GM23338 (cell line): ENCODE measurements around the gene TRAF1. TPM values are rescaled to one million over a fixed set of nuclear protein-coding genes. Genes with fewer than 3 reads are reported as not detected.

ENCODE experiments used
- ATAC-seq: fragments of 200-7000 bp; cut with Tn5 transposase; 3 replicates; pipeline ENCODE4 v1.9.1; 2020
- DNase-seq: peaks from one replicate; pipeline ENCODE4 v3.0.0-alpha.2; 2015; ENCODE audit warnings: low spot score
- H2AFZ ChIP-seq: fragments of 200-600 bp; sonication (generic); 2 replicates; pipeline ENCODE4 v1.8.0; 2016; ENCODE audit warnings: antibody characterized with exemption, mild to moderate bottlenecking, moderate library complexity
- H3F3A ChIP-seq: fragments of 200-600 bp; sonication (generic); replicated peaks from 2 replicates; pipeline ENCODE4 v1.8.0; 2017; ENCODE audit warnings: antibody characterized with exemption, mixed run types, low read depth
- H3K27ac ChIP-seq: fragments of 200-600 bp; sonication (generic); 2 replicates; pipeline ENCODE4 v1.6.1; 2016; ENCODE audit warnings: low read depth
- H3K27me3 ChIP-seq: fragments of 200-600 bp; sonication (generic); 2 replicates; pipeline ENCODE4 v1.8.0; 2016; ENCODE audit warnings: mild to moderate bottlenecking, mixed run types, moderate library complexity; ENCODE audit not compliant: insufficient read depth
- H3K36me3 ChIP-seq: fragments of 200-600 bp; sonication (generic); 2 replicates; pipeline ENCODE4 v1.8.0; 2016; ENCODE audit warnings: mild to moderate bottlenecking; ENCODE audit not compliant: insufficient read depth
- H3K4me1 ChIP-seq: fragments of 200-600 bp; sonication (generic); 2 replicates; pipeline ENCODE4 v1.8.0; 2016; ENCODE audit warnings: mild to moderate bottlenecking, moderate library complexity; ENCODE audit not compliant: insufficient read depth
- H3K4me2 ChIP-seq: fragments of 200-600 bp; sonication (generic); 2 replicates; pipeline ENCODE4 v1.7.1; 2017; ENCODE audit warnings: mixed run types
- H3K4me3 ChIP-seq: fragments of 200-600 bp; sonication (generic); 2 replicates; pipeline ENCODE4 v1.6.1; 2016; ENCODE audit warnings: mixed run types
- H3K79me2 ChIP-seq: fragments of 200-600 bp; sonication (generic); replicated peaks from 2 replicates; pipeline ENCODE4 v1.8.0; 2017; ENCODE audit warnings: mild to moderate bottlenecking; ENCODE audit not compliant: insufficient read depth
- H3K9me2 ChIP-seq: fragments of 200-600 bp; sonication (generic); 2 replicates; pipeline ENCODE4 v1.8.0; 2017; ENCODE audit not compliant: insufficient read depth
- H4K20me1 ChIP-seq: fragments of 200-600 bp; sonication (generic); replicated peaks from 2 replicates; pipeline ENCODE4 v1.8.0; 2017; ENCODE audit warnings: mild to moderate bottlenecking; ENCODE audit not compliant: insufficient read depth
- H3K27ac Mint-ChIP-seq: 2 replicates; pipeline ENCODE4 v1.8.0; 2020; ENCODE audit warnings: inconsistent platforms, mild to moderate bottlenecking, moderate library complexity, mixed read lengths
- H3K27me3 Mint-ChIP-seq: 3 replicates; pipeline ENCODE4 v1.8.0; 2022; ENCODE audit warnings: low read depth, mild to moderate bottlenecking, moderate library complexity, mixed read lengths, inconsistent platforms; ENCODE audit not compliant: insufficient read depth, poor library complexity
- H3K36me3 Mint-ChIP-seq: 3 replicates; pipeline ENCODE4 v1.8.0; 2021; ENCODE audit warnings: low read depth, mild to moderate bottlenecking, inconsistent platforms, moderate library complexity, mixed read lengths
- H3K4me1 Mint-ChIP-seq: 3 replicates; pipeline ENCODE4 v1.8.0; 2020; ENCODE audit warnings: mild to moderate bottlenecking, inconsistent platforms, mixed read lengths
- H3K4me3 Mint-ChIP-seq: 3 replicates; pipeline ENCODE4 v1.8.0; 2021; ENCODE audit warnings: moderate library complexity, mild to moderate bottlenecking, inconsistent platforms, mixed read lengths
- H3K9me3 Mint-ChIP-seq: 3 replicates; pipeline ENCODE4 v1.8.0; 2020; ENCODE audit warnings: moderate library complexity, mild to moderate bottlenecking, inconsistent platforms, mixed read lengths
- CREB1 ChIP-seq: fragments of 250-450 bp; sonication (Bioruptor Pico); IDR thresholded peaks from 2 replicates; pipeline ENCODE4 v1.5.0; 2020; ENCODE audit warnings: low read depth, mild to moderate bottlenecking, moderate library complexity
- JUNB ChIP-seq: IDR thresholded peaks from one replicate; pipeline ENCODE4 v1.6.1; 2016; ENCODE audit warnings: antibody characterized with exemption; ENCODE audit not compliant: unreplicated experiment
- ZNF114 ChIP-seq: fragments of 250-450 bp; sonication (Bioruptor Pico); IDR thresholded peaks from 2 replicates; pipeline ENCODE4 v1.5.0; 2020; ENCODE audit warnings: mild to moderate bottlenecking, moderate library complexity
- polyA plus RNA-seq: library from polyadenylated mRNA; unstranded; fragments of >200 nt; fragmentation: Nextera tagmentation; extraction: Ambion mirVana; gene quantifications from 2 replicates; pipeline ENCODE4 v1.2.1, GENCODE V29; 2016
- total RNA-seq: library from RNA; depleted of rRNA; stranded (reverse); fragments of >200 nt; shearing (Covaris generic); gene quantifications from 2 replicates; pipeline ENCODE4 v1.2.3, GENCODE V29; 2014
- TF ChIP-seq, protein P1 (sequence below): fragments of 250-450 bp; sonication (Bioruptor Pico); IDR thresholded peaks from 2 replicates; pipeline ENCODE4 v1.5.0; 2020; ENCODE audit warnings: mild to moderate bottlenecking, moderate library complexity
- TF ChIP-seq, protein P2 (sequence below): IDR thresholded peaks from one replicate; pipeline ENCODE4 v1.6.1; 2018; ENCODE audit warnings: antibody characterized with exemption; ENCODE audit not compliant: unreplicated experiment

TRAF1 gene
- total and polyA plus RNA-seq, 2 experiments from 2014 or later = 0.39 to 1.4 TPM

DNA sequence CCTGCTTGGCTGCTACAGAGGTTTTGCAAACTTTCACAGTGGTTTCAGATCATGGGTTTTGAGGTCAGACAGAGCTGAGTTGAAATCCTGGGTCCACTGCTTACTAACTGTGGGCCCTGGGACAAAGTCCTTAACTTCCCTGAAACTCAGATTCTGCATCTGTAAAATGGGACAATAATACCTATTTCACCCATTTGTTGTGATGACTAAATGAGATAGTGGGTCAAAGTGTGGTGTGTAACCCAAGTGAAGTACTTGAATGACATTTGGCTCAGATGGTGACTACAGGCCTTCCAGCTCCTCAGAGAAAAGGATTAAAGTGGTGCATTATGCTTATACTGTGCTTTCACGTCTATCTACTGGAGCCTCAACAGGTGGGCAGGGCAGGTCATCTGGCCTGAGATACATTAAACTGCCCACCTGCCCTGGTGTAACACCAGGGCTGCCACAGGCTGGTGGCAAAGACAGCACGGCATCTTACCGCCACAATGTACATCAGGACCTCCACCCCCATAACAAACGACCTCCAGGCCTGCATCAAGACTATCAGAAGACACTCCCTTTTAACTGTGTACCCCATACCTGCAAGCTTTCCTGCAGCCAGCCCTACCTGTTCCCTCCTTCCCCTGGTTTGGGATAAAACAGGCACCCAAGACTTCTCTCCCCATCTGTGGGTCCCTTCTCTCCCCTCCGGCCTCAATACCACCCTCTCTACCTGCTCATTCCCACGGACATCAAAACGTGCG, 846 bp upstream of the TRAF1 start:
- no peaks in the 10 kb centered on the region for H3K9me2 ChIP-seq
- no peaks in the 10 kb centered on the region for H3K9me3 Mint-ChIP-seq
- peaks cover 15% of the 10 kb centered on the region; the same call in 1 of the 2 replicates for H3K27me3 ChIP-seq
- peaks cover 12% of the 10 kb centered on the region; the same call in 1 of the 2 replicates for H3F3A ChIP-seq
- DNase-seq = no peak
- H3K27ac Mint-ChIP-seq = no peak overlapping the region
- no peaks in the 10 kb centered on the region for H3K79me2 ChIP-seq
- H3K4me1 Mint-ChIP-seq = peaks cover 33% of the 10 kb centered on the region
- no peak overlapping the region for H3K27ac ChIP-seq
- TF ChIP-seq ZNF114 (CRISPR knock-in tag) (no peak), JUNB (no peak), CREB1 (no peak)
- TF ChIP-seq, protein P1, sequence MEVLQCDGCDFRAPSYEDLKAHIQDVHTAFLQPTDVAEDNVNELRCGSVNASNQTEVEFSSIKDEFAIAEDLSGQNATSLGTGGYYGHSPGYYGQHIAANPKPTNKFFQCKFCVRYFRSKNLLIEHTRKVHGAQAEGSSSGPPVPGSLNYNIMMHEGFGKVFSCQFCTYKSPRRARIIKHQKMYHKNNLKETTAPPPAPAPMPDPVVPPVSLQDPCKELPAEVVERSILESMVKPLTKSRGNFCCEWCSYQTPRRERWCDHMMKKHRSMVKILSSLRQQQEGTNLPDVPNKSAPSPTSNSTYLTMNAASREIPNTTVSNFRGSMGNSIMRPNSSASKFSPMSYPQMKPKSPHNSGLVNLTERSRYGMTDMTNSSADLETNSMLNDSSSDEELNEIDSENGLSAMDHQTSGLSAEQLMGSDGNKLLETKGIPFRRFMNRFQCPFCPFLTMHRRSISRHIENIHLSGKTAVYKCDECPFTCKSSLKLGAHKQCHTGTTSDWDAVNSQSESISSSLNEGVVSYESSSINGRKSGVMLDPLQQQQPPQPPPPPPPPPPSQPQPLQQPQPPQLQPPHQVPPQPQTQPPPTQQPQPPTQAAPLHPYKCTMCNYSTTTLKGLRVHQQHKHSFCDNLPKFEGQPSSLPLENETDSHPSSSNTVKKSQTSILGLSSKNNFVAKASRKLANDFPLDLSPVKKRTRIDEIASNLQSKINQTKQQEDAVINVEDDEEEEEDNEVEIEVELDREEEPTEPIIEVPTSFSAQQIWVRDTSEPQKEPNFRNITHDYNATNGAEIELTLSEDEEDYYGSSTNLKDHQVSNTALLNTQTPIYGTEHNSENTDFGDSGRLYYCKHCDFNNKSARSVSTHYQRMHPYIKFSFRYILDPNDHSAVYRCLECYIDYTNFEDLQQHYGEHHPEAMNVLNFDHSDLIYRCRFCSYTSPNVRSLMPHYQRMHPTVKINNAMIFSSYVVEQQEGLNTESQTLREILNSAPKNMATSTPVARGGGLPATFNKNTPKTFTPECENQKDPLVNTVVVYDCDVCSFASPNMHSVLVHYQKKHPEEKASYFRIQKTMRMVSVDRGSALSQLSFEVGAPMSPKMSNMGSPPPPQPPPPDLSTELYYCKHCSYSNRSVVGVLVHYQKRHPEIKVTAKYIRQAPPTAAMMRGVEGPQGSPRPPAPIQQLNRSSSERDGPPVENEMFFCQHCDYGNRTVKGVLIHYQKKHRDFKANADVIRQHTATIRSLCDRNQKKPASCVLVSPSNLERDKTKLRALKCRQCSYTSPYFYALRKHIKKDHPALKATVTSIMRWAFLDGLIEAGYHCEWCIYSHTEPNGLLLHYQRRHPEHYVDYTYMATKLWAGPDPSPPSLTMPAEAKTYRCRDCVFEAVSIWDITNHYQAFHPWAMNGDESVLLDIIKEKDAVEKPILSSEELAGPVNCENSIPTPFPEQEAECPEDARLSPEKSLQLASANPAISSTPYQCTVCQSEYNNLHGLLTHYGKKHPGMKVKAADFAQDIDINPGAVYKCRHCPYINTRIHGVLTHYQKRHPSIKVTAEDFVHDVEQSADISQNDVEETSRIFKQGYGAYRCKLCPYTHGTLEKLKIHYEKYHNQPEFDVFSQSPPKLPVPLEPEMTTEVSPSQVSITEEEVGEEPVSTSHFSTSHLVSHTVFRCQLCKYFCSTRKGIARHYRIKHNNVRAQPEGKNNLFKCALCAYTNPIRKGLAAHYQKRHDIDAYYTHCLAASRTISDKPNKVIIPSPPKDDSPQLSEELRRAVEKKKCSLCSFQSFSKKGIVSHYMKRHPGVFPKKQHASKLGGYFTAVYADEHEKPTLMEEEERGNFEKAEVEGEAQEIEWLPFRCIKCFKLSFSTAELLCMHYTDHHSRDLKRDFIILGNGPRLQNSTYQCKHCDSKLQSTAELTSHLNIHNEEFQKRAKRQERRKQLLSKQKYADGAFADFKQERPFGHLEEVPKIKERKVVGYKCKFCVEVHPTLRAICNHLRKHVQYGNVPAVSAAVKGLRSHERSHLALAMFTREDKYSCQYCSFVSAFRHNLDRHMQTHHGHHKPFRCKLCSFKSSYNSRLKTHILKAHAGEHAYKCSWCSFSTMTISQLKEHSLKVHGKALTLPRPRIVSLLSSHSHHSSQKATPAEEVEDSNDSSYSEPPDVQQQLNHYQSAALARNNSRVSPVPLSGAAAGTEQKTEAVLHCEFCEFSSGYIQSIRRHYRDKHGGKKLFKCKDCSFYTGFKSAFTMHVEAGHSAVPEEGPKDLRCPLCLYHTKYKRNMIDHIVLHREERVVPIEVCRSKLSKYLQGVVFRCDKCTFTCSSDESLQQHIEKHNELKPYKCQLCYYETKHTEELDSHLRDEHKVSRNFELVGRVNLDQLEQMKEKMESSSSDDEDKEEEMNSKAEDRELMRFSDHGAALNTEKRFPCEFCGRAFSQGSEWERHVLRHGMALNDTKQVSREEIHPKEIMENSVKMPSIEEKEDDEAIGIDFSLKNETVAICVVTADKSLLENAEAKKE (CRISPR knock-in tag) = no peak
- TF ChIP-seq, protein P2, sequence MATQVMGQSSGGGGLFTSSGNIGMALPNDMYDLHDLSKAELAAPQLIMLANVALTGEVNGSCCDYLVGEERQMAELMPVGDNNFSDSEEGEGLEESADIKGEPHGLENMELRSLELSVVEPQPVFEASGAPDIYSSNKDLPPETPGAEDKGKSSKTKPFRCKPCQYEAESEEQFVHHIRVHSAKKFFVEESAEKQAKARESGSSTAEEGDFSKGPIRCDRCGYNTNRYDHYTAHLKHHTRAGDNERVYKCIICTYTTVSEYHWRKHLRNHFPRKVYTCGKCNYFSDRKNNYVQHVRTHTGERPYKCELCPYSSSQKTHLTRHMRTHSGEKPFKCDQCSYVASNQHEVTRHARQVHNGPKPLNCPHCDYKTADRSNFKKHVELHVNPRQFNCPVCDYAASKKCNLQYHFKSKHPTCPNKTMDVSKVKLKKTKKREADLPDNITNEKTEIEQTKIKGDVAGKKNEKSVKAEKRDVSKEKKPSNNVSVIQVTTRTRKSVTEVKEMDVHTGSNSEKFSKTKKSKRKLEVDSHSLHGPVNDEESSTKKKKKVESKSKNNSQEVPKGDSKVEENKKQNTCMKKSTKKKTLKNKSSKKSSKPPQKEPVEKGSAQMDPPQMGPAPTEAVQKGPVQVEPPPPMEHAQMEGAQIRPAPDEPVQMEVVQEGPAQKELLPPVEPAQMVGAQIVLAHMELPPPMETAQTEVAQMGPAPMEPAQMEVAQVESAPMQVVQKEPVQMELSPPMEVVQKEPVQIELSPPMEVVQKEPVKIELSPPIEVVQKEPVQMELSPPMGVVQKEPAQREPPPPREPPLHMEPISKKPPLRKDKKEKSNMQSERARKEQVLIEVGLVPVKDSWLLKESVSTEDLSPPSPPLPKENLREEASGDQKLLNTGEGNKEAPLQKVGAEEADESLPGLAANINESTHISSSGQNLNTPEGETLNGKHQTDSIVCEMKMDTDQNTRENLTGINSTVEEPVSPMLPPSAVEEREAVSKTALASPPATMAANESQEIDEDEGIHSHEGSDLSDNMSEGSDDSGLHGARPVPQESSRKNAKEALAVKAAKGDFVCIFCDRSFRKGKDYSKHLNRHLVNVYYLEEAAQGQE = no peak
- peaks cover 22% of the 10 kb centered on the region for H3K27me3 Mint-ChIP-seq
- H2AFZ ChIP-seq = no peak overlapping the region; the same call in 1 of the 2 replicates
- H3K4me1 ChIP-seq = peaks cover 44% of the 10 kb centered on the region
- no peaks in the 10 kb centered on the region for H3K36me3 ChIP-seq
- no peaks in the 10 kb centered on the region for H3K36me3 Mint-ChIP-seq
- H3K4me3 ChIP-seq = peak overlapping the region; percentile 93
- peak overlapping the region; percentile 93 for H3K4me2 ChIP-seq
- no peaks in the 10 kb centered on the region for H4K20me1 ChIP-seq
- H3K4me3 Mint-ChIP-seq = peak overlapping the region; percentile 74; the same call in 2 of the 3 replicates
- no peak for ATAC-seq
